OCI-LY1 (cell line): Measurements from ENCODE around the gene GNAQ.

Experiments used
- CTCF ChIP-seq: fragments of 200-600 bp; sonication (generic), shearing (Covaris generic); IDR thresholded peaks from 2 replicates; pipeline ENCODE4 v1.5.1; 2017; ENCODE audit warnings: mild to moderate bottlenecking, antibody characterized with exemption, low read length, moderate library complexity, mixed read lengths
- EZH2 ChIP-seq: fragments of 200-600 bp; sonication (generic), shearing (Covaris generic); IDR thresholded peaks from 2 replicates; pipeline ENCODE4 v1.8.0; 2017; ENCODE audit warnings: borderline replicate concordance, mixed run types, mild to moderate bottlenecking, antibody characterized with exemption, low read length, moderate library complexity, mixed read lengths

DNA sequence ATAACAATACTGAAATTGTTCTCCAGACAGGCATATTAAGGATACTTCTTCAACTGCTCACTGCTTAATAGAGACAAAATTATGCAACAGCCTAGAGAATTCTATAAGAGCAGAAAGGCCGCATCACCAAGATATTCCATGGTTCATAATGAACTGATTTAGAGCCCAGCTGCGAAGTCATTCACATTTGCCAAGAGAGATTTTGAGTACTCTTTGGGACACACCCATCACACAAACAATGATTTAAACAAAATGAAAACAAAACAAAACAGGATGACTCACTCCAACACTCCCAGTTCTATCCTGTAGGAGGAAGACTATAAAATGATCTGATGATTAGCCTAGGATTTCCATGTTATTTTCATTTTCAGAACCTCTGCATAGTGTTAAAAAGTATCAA, 237.8 kb downstream of the GNAQ start:
- no peak for TF ChIP-seq CTCF
- TF ChIP-seq EZH2 = no peak
